ENCODE results near the gene P2RX3. TPM values are rescaled to one million over a fixed set of nuclear protein-coding genes. Genes with fewer than 3 reads are reported as not detected.

P2RX3 gene
- total RNA-seq, 1 experiment from 2014 or later = 0.15 TPM

- H3K27ac ChIP-seq (ENCODE audit: insufficient read length, low read depth, low read length) = no peak within 1 kb of the TSS
- no peak within 1 kb of the TSS for H2BK12ac ChIP-seq (ENCODE audit: insufficient read length, low read depth, low read length)
- H4K20me1 ChIP-seq (ENCODE audit: control insufficient read depth, insufficient read depth, insufficient read length) = no peaks in the 10 kb centered on the region
- H3K4me3 Mint-ChIP-seq = no peak within 1 kb of the TSS
- H2BK20ac ChIP-seq (ENCODE audit: low read depth, low read length, poor library complexity, severe bottlenecking) = no peak within 1 kb of the TSS
- H2BK120ac ChIP-seq (ENCODE audit: low read depth, low read length, poor library complexity, severe bottlenecking) = no peak within 1 kb of the TSS
- no peak within 1 kb of the TSS for H3K9ac ChIP-seq (ENCODE audit: extremely low read depth, insufficient read length, low read length)
- H3K4ac ChIP-seq (ENCODE audit: low read depth, low read length) = no peak within 1 kb of the TSS
- no peaks in the 10 kb centered on the region for H3K23me2 ChIP-seq (ENCODE audit: insufficient read length, low read depth, low read length, poor library complexity, severe bottlenecking)
- H3K23ac ChIP-seq (ENCODE audit: insufficient read length, low read depth, low read length) = no peak within 1 kb of the TSS
- no peak within 1 kb of the TSS; the same call in 1 of the 2 replicates for H3K14ac ChIP-seq (ENCODE audit: insufficient read depth, low read length)
- no peaks in the 10 kb centered on the region for H3K79me1 ChIP-seq (ENCODE audit: insufficient read depth, low read depth, low read length, poor library complexity, severe bottlenecking)
- no peaks in the 10 kb centered on the region for H3K36me3 Mint-ChIP-seq (ENCODE audit: insufficient read depth in 1 of 3, low read depth in 3 of 3)
- no peak within 1 kb of the TSS for H2AK5ac ChIP-seq (ENCODE audit: insufficient read length, low read length)
- no peak within 1 kb of the TSS for H3K4me2 ChIP-seq (ENCODE audit: insufficient read depth, insufficient read length, low read length)
- no peak within 1 kb of the TSS for H2AFZ ChIP-seq (ENCODE audit: low read length)
- no peaks in the 10 kb centered on the region for H3K4me1 Mint-ChIP-seq
- H3K79me2 ChIP-seq (ENCODE audit: insufficient read depth, low read length) = no peaks in the 10 kb centered on the region
- TF ChIP-seq CTCF (conservative IDR thresholded peaks at IDR 0.05) = no peak
- no peak within 1 kb of the TSS for H3T11ph ChIP-seq (ENCODE audit: low read length)
- no peak within 1 kb of the TSS for H2BK15ac ChIP-seq (ENCODE audit: low read depth, low read length)
- H2BK5ac ChIP-seq (ENCODE audit: insufficient read length, low read length) = no peak within 1 kb of the TSS
- no peaks in the 10 kb centered on the region for H3K4me1 ChIP-seq (ENCODE audit: insufficient read depth, low read length)
- no peak within 1 kb of the TSS for H3K56ac ChIP-seq (ENCODE audit: insufficient read length, low read depth, low read length)
- no peak within 1 kb of the TSS for H4K91ac ChIP-seq (ENCODE audit: insufficient read length, low read depth, low read length)
- H3K27me3 ChIP-seq (ENCODE audit: insufficient read depth, low read length) = no peaks in the 10 kb centered on the region; the same call in 1 of the 2 replicates
- no peak within 1 kb of the TSS for H4K5ac ChIP-seq (ENCODE audit: insufficient read length, low read depth, low read length)
- H3K9me3 ChIP-seq (ENCODE audit: control insufficient read depth, low read depth, low read length) = no peaks in the 10 kb centered on the region
- no peaks in the 10 kb centered on the region for H3K9me3 Mint-ChIP-seq
- DNase-seq = no peak
- WGBS (ENCODE audit: extremely low coverage, insufficient read length, low lambda C conversion rate) = no CpG with 5 or more reads among the region's 2 CpGs
- H3K27ac Mint-ChIP-seq = no peak within 1 kb of the TSS
- H3K27me3 Mint-ChIP-seq (ENCODE audit: low read depth) = peaks cover 50% of the 10 kb centered on the region
- H4K8ac ChIP-seq (replicated peaks; ENCODE audit: insufficient read length, low read depth, low read length) = no peak within 1 kb of the TSS
- H3K18ac ChIP-seq (ENCODE audit: insufficient read length, low read depth, low read length) = no peak within 1 kb of the TSS
Observed at GRCh38 chr11:57390535-57390934, 52.4 kb downstream of the P2RX3 start, which contains the start of gene PRG2. Gene PRG2, minus strand, starts transcription at chr11:57390650. Its CDS starts 706 bp downstream, at chr11:57389944.

Data from H9 (cell line).